ENCODE data around the gene HCFC1R1.

DNA sequence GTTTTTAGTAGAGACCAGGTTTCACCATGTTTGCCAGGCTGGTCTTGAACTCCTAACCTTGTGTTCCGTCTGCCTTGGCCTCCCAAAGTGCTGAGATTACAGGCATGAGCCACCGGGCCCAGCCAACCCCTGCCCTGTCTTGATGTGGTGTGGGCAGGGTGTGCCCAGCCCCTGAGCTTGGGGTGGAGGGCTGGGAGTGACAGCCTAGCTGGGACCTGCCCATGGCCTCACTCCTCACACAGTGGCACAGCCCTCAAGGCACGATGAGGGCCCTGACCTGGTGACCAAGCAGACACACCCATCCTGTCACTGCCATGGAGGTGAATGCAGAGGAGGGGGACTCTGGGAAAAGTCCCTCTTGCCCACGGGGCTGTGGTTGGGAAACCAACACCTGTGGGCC lies 44.7 kb upstream of the HCFC1R1 start:
- TF ChIP-seq, protein P1, sequence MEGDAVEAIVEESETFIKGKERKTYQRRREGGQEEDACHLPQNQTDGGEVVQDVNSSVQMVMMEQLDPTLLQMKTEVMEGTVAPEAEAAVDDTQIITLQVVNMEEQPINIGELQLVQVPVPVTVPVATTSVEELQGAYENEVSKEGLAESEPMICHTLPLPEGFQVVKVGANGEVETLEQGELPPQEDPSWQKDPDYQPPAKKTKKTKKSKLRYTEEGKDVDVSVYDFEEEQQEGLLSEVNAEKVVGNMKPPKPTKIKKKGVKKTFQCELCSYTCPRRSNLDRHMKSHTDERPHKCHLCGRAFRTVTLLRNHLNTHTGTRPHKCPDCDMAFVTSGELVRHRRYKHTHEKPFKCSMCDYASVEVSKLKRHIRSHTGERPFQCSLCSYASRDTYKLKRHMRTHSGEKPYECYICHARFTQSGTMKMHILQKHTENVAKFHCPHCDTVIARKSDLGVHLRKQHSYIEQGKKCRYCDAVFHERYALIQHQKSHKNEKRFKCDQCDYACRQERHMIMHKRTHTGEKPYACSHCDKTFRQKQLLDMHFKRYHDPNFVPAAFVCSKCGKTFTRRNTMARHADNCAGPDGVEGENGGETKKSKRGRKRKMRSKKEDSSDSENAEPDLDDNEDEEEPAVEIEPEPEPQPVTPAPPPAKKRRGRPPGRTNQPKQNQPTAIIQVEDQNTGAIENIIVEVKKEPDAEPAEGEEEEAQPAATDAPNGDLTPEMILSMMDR (IDR thresholded peaks at IDR 0.05): no peak
- no peak for TF ChIP-seq EZH2 (IDR thresholded peaks at IDR 0.05)
- TF ChIP-seq EZH2phosphoT487 (IDR thresholded peaks at IDR 0.05): no peak
